HG03196 (cell line): Measurements from ENCODE around the gene FBXO31.

Source experiments
- ATAC-seq: cut with Tn5 transposase; IDR thresholded peaks from one replicate; pipeline ENCODE4 v1.9.1; 2021; ENCODE audit not compliant: unreplicated experiment

FBXO31 gene, protein sequence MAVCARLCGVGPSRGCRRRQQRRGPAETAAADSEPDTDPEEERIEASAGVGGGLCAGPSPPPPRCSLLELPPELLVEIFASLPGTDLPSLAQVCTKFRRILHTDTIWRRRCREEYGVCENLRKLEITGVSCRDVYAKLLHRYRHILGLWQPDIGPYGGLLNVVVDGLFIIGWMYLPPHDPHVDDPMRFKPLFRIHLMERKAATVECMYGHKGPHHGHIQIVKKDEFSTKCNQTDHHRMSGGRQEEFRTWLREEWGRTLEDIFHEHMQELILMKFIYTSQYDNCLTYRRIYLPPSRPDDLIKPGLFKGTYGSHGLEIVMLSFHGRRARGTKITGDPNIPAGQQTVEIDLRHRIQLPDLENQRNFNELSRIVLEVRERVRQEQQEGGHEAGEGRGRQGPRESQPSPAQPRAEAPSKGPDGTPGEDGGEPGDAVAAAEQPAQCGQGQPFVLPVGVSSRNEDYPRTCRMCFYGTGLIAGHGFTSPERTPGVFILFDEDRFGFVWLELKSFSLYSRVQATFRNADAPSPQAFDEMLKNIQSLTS

DNA sequence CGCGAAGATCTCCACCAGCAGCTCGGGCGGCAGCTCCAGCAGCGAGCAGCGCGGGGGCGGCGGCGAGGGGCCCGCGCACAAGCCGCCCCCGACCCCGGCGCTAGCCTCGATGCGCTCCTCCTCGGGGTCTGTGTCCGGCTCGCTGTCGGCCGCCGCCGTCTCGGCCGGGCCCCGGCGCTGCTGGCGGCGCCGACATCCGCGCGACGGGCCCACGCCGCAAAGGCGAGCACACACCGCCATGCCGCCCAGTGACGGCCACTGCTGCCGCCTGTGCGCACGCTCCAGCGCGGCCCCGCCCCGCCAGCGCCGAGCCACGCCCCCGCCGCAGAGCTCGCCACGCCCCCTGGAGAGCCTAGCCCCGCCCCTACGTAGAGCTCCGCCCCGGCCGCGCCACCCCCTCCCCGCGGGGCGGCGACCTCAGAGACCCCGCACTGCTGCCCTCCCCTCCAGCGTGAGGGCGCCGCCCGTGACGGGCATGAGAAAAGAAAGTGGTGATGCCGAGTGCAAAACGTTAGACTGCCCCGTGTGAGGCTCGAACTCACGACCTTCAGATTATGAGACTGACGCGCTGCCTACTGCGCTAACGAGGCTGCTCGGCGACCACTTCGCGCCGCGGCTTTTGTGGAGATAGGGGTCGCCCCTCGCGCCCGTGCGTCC is at the start of gene FBXO31:
Gene FBXO31, minus strand, starts transcription at position 272 of the 657 bp plus-strand sequence. Its CDS starts 32 bp downstream, at position 240.
- peak; percentile 44 for ATAC-seq

DNA sequence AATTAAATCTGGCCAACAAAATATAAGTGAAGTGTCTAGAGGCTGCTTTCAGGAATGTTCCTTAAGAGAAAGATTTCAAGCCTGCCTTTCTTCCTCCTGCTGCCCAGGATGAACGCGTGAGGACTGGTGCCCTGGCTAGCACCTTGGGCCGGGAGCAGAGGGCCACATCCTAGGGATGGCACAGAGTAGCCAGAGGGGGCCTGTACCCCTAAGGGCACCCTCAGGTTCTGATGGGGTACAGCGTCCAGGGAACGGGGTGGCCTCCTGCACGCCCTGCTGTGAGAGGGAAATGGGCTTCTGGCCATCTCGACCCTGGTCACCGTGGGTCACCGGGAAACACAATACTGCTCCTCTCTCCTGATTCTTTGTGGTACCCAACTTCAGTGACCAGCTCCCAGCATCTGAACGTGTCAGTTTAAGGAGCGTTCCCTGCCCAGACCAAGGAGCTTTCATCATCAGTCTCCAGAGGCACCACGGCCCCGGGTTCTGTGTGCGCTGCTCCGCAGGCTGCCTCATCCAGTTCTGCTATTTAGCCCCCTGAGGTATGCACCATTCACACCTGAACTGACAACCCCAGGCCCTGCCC is 48.8 kb upstream of the FBXO31 start:
- ATAC-seq, result no peak

DNA sequence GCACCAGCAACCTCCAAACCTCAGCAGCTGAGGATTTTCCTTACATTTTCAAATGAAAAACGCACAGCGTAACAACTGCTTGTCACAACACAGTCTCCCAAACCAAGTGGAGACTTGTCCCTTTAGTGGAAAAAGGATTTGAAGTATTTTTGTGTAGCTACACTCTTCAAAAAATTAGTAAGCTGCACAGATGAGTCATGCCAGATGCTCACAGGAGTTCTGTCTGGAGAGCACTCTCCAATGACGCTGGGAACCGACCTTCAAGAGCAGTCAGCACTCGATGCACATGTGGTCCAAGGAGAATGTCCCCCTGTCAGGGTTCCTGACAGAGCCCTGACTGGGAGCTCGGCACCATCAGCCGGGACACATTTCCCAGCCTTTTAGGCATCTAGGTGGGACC is 48.4 kb upstream of the FBXO31 start:
- no peak for ATAC-seq

DNA sequence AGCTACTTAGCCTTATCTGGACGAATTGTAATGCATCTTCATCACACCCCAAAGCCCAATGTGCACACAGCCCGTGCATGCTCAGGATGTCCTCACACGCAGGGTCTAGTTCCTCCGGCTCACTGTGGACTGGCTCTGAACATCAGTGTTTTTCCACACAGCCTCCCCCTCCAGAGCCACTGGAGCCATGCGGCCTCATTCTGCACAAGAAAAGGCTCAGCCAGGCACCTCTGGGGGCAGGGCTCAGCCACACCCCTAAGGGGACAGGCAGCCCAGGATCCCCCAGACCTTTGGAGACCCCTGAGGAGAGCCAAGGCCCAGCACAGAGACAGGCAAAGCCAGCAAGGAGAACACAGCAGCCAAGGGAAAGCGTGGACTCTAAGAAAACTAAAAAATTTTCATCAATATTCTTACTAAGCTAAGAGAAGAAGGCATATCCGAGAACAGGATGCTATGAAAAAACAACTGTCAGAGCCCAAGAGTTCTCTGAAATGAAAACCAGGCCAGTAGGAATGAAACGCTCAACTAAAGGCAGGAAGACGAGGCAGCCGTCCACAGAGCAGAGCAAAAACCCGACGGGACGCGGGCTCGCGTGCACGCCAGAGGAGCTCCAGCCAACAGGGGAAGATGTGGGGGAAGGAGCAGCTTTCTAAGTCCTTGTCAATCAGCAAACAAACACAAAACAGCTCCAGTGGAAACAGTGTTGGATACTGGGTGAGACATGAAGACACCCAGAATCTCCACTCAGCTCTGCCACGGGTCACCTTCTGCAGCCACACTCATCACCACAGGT is 43.0 kb upstream of the FBXO31 start:
- no peak for ATAC-seq

DNA sequence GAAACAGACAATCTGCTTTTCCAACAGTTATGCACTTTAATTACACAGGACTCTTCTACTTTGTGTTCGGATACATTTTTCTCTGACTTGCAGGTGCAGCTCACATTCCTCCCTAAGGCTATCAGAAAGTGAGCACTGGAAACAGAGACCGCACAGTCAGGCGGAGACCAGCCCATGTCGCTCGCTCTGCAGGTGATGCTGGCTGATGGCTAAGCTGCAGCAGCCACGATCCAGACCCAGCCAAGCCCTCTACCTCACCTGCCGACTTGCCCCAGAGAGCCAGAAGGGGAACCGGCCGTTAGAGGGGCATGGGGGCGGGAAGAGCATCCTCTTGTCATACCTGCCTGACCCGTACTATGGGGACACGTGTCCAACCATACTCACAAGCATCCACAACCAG is 42.4 kb upstream of the FBXO31 start:
- ATAC-seq, result no peak

DNA sequence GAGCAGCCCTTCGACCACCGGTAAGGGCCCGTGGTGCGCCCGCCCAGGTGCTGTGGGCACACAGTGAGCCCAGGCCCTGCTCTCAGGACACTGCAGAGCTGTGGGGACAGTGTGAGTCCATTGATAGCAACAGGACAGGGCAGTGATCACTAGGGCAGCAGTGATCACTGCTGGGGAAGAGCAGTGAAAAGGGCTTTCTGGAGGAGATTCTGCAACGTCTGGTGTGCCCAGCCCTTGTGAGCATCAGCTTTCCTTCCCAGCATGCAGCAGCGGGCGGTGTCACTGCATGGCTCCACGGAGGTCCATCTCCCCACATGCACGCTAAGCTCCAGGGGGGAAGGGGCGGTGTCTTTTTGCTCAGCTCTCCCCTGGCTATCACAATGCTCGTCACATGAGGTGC is 40.7 kb upstream of the FBXO31 start:
- no peak for ATAC-seq

DNA sequence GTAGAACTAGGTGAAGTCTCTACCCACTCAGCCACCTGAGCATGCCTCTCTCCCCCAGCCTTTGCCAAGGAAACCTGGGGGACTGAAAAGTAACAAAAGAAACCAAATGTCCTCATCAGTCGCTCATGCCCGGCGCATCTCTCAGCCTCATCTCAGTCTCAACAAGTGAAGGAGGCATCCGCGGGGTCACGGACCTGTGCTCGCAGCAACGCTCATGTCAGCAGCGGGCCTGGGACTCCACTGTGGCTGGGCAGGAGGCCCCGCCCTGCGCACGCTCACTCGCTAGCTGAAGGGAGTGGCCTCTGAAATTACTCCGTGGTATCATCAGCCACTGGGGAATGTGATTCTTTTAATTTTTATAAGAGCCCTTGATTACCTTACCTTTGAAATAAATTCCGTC is 39.9 kb upstream of the FBXO31 start:
- ATAC-seq, result no peak

DNA sequence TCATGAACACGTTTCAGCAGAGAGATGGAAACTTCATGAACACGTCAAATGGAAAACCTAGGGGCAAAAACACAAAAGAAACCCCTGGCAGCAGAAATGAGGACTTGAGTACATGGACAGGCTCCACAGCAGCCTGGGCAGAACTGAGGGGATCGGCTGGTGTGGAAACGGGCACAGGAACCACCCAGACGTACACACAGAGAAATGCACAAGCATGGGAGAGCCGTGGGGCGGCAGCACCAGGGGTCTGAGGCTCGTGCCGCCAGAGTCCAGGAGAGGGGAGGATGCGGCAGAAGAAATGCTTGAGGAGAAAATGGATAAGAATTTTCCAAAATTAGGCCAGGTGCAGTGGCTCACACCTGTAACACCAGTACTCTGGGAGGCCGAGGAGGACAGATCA is 38.5 kb upstream of the FBXO31 start:
- no peak for ATAC-seq

DNA sequence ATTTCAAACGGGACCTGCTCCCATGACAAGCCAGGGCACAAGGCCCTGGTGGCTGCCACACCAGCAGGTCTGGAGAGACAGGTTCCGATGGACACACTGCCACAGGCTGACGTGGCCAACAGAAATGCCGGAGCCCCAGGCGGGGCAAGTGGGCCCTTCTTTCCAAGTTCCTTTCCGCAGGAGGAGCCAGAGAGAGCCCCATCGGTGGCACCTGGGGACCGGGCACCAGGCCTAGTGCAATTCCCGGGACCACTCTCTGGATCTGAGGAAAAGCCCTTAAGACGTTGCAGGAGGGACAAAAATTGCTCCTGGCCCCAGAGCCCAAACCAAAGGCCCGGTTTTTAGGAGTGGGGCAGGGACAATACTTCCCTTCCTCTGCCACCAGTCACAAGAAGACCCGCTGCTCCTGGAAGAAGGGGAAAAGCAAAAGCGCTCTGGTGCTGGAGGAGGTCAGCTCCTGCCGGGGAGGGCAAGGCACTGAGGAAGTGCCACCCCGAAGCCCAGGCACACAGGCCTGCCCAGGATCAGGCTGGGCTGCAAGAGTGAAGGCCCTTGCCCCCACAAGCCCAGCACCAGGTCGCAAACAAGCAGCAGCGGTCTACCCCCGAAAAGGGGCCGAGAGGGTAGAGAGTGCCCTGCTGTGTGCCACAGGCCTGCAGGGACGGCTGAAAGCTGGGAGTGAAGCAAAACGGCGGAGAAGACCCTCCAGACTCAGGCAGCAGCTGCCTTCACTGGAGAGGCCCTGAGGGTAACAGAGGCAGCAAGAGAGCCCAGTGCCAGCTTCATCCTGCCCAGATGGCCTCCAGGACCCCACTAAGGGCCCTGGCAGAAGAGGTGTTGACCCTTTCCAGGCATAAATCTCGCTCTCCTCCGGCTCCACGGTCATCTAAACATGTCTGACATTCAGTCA is 37.7 kb upstream of the FBXO31 start:
- ATAC-seq, result no peak

DNA sequence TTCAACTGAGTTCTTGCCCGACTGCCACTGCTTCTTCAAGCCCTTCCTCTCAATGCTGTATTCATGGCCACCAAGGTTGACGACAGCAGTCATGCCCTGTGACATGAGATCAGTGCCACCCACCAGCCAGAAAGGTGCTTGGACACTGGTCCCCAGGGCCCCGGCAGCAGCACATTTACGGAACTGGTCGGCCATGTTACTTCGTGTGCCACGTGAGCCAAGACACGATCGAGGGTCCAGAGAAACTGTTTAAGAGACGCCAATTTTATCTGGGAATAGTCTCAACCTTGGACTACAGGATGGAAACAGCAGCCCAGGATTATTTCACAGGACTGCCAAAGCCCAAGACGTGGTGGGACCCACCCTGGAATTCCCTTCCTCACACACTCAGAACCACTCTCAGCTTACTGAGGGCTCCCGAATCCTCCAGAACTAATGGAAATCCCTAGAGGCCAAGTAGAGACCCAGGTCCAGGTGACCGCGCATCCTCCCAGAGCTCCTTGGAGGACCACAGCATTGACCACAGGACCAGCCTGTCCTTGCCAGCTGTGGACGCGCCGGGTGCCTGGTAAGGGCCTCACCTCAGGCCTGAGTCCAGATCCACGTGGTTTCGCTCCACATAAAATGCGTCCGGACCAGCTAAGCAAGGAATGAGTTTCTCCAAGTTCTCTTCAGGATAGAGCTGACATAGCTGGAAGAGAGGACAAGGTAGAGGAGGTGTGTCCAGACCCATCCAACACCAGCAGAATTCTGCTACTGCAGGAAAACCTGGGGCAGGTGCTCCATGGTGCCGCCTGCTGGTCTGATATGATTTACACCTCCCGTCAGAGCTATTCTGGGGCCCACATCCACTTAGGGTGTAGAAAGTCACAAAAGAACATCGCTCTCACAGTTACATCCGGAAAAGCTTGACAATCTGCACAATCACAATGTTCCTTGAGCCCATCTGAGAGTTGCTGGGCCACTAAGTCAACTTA is 36.7 kb upstream of the FBXO31 start:
- no peak for ATAC-seq

DNA sequence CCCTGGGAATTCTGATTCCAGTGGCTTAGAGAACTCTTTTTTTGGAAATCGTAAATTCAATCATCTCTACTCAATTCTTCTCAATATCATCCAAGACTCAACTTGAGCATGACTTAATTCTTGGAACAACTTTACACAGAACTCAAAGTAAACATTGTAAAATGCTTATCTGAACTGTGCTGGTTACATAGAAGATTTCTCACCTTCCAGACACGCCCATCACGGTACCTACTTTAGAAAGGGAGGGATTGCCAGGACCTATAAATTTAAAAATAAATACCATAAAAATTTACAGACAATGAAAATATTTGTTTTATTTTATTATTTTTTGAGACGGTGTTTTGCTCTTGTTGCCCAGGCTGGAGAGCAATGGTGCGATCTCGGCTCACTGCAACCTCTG is 35.1 kb upstream of the FBXO31 start:
- ATAC-seq, result no peak

DNA sequence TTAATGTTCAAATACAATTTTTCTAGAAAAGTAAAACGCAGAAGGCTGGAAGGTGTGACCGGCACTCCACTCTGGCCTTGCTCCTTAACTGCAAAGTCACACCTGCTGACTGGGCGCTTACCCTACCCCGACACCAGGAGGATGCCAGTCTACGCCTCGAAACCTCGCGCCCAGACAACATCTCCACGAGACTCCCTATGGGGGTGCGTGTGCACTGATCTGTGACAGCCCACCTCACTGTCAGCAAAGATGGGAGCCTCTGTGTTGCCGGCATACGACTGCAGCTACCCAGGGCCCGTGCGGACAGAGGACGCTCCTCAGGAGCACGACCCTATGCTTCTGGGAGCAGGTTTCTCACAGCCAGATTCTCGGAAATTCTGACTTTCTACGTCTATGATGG is 34.6 kb upstream of the FBXO31 start:
- ATAC-seq, result no peak

DNA sequence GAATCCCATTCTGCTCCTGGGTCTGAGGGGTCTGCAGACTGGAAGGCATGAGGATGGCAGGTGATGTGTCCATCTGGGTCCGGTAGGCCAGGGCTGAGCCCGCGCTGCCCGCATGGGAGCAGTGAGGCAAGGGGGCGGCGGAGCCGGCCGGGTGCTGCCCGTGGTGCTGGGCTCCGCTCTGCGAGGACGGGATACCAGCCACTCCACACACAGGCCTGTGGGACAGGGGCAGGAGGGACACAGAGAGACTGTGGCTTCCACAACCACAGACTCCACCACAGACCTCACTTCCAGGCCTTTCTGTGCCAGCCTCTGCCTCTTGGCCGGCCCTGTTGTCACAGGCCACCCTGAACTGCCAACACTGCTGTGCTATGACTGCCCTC is 33.9 kb upstream of the FBXO31 start:
- ATAC-seq, result no peak

DNA sequence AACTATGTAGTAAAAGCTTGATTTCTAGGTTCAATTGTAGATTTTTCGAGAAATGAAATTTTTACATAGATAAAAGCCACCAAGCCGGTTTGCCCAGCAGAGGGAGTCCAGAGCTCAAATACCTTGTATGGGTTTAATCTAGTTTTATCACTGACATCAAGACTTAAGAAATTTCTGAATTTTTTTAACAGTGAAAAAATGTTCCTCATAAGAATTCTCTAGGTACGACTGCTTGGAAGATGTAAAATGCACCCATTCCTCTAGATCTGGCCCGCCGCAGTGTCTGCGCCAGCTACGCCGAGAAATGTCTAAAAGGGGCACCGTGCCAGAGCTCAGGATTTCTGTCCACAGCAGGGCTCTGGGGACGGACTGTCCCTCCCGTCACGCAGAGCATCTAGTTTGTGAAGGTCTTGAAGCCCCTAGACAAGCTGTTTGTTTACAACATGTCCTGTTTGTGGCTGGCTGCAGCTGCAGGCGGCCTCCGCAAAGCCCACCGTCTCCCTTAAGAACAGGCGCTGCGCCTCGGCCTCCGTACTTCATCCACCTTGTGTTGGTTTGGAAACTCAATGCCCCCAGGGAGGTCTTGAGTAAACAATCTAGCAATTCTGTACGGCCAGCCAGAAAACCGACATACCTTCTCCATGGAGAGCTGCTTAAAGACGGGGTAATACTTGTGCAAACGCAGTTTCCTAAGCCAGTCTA is 33.4 kb upstream of the FBXO31 start:
- no peak for ATAC-seq

DNA sequence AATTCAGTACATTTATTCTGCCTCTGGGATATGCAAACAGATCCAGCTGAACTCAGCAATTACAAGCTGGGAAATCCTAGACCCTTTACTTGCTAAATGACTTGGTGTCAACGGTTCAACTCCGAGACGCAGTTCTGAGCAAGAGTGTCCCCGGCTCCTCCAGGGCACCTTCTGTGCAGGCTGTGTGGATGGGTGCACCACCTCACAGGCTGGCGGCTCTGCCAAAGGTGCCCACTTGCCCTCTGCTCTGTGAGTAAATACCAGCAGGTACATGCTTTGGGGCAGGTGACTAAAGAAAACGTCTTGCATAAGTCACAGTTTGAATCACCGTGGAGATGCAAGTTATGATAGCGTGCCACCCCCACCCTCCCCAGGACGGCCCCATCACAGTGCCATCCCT is 31.9 kb upstream of the FBXO31 start:
- no peak for ATAC-seq

DNA sequence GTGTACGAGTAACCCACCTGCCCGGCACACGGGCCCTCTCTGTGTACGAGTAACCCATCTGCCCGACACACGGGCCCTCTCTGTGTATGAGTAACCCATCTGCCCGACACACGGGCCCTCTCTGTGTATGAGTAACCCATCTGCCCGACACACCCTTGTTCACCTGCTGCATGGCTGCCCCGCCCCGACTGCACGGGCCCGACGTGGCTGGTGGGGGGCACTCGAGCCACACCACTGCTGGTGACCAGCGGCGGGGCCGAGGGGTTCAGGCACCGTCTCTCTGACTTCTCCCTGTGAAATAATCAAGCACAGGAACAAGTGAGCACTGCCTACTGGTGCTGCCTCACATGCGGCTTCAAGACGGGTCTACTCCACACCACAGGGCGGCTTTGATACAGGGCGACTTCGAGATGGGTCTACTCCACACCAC is 30.7 kb upstream of the FBXO31 start:
- ATAC-seq, result no peak

DNA sequence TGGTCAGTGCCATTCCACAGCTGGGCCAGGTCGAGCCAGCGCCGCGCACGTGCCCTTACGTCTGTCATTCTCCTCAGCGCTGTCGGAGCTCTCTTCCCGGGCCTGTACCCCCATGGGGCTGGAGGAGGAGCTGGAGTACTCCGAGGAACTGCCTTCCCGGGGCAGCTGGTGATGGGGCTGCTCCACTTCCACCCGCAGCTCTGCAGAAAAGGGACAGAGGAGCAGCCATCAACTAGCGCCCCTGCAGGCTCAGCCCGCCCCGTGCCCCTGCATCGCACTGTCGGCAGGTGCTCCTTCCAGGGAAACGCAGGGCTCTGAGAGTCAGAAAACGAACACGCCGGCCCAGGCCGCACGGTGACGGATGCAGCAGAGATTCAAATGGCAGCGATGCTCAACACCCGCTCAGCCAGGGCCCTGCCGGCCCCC is 29.4 kb upstream of the FBXO31 start:
- no peak for ATAC-seq

DNA sequence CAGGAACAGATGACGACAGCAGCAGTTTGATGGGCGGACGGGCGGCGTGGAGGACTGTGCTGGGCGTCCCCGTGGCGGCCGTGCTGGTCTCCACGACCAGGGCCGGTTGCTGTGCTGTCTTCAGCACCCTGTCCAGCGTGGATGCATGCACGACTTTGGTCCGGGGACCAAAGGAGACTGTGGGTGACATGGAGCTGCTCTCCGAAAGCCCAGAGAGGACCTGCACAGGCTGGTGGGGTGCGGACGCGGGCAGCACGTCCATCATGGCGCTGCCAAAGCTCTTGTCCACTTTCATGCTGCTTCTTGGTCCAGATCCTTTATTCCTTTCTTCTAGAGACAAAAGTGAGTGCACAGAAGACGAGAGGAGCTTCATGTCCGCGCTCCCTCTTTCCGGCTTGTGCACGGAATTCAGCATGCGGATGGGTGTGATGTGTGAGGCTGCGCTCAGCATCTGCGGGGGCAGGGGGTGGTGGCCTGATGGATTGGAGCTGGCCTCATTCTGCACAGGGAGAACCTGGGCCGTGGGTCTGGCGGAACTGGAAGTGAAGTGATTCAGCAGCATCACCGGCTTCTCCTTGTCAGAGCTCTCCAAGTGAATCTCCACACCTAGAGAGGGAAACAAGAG is 28.9 kb upstream of the FBXO31 start:
- ATAC-seq, result no peak
